Measurements from ENCODE around the gene NCOA1.
"Not testable (repeated sequence)": the region's sequence is repeated elsewhere in the genome, so short reads cannot be mapped to it uniquely, and the experiment has no call there.

NCOA1 gene

DNA sequence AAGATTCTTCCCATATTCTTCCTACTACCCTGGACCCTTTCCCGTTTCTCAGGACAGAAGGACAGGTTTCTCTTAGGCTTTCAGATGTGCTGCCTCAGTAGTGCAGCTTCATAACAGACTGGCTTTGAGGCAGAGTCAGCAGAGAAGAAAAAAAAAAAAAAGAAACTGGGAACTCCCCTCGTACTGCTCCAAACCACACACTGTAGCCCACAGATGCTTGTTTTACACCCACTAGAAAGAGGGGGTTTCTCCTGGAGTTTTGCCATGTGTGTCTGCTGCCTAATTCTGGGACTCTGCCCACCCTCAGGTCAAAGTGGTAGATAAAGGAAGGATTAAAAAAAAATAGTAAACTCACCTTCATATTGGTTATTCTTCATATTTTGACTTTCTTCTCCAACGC lies 95.9 kb downstream of the NCOA1 start:
- DNase-seq = no peak

DNA sequence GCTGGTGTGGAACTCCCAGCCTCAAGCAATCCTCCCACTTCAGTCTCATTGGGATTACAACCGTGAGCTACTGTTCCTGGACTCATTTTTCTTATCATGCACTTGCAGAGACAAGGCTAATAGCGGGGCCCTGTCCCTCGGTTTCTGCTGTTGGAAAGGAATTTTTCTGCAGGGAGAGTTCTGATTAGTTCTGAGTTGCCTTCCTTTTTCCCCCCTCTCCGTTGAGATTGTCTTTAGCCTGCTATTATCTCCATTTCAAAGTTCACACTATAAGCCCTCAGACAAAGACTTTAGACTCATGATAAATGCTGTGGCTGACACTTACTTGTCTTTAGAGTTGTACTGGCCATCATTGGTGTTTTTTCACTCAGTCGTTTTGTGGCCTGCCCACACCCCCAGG lies 97.2 kb downstream of the NCOA1 start:
- DNase-seq = no peak

DNA sequence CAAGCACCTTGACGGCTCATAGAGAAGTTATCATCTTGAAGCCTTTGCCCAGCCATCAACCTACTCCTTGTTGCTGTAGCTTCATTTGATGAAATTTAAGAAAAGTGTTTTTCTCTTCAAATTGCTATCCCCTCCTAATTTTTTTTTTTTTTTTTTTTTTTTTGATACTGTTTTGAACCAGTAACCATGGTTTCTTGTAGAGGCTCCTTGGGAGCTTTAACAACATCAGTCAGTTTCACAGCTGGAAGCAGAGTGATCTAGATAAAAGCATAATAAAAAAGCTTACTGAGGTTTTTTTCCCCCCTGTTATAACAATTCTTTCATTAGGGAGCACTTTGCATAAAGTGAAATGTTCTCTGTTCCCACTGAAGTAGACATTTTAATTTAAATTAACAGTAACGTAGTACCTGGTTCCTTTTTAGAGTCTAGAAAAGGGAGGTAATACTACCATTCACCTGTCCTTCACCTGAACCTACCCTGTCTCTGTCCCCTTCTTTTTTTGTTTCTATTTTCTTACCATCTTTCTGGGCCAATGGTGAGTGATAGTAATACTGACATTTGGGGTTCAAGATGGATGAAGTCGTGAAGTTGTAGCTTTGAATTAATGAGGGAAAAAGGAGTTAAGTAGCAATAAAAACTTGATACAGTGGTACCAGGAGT lies 101.5 kb downstream of the NCOA1 start:
- no peak for DNase-seq

DNA sequence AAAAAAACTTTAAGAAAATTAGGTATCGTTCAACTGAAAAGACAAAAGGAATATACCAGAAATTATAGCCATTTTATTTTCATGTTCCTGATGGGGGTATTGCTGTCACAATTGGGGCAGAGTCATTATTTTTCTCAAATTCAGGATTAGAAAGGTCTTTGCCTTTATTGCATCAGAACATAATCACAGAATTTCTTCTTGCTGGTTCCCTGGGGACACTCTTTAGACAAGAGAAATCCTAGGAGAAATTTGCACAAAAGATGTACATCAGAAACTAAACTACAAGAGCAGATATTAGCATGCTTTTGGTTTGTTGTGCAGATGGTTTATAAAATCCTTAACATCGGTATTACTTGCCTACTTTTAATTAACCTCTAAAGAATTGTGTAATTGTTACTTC lies 103.2 kb downstream of the NCOA1 start:
- no peak for DNase-seq

DNA sequence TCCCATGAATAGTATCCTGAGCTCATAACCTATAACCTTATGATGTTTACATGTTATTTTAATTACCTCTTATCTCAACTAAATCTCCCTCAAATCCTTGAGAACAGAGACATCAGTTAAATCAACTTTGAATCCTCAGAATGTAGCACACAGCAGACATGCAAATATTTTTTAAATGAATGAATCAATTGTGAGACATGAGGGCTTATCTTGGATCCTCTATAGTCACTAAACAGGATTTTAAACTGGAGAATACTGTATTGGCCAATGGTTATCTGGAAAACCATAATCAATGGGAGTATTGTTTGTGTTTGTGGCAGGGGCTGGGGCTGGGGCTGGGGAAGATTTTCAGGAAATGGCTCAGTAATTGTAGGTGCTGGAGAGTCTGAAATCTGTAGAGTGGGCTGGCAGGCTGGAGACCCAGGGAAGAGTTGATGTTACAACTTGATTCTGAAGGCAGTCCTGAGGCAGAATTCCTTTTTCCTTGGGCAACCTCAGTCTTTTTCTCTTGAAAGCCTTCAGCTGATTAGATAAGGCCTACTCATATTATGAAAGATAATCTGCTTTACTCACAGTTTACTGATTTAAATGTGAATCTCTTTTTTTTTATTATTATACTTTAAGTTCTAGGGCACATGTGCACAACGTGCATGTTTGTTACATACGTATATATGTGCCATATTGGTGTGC lies 106.3 kb downstream of the NCOA1 start:
- DNase-seq = no peak

DNA sequence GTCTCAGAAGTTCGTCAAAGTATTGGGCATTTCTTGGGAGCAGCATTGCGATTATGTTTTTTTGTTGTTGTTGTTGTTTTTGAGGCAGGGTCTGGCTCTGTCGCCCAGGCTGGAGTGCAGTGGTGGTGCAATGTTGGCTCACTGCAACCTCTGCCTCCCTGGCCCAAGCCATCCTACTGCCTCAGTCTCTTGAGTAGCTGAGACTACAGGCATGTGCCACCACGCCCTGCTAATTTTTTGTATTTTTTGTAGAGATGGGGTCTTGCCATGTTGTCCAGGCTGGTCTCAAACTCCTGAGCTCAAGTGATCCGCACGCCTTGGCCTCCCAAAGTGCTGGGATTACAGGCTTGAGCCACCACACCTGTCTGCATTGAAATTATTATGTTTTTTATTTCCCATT lies 109.1 kb downstream of the NCOA1 start:
- not testable (repeated sequence) for DNase-seq

DNA sequence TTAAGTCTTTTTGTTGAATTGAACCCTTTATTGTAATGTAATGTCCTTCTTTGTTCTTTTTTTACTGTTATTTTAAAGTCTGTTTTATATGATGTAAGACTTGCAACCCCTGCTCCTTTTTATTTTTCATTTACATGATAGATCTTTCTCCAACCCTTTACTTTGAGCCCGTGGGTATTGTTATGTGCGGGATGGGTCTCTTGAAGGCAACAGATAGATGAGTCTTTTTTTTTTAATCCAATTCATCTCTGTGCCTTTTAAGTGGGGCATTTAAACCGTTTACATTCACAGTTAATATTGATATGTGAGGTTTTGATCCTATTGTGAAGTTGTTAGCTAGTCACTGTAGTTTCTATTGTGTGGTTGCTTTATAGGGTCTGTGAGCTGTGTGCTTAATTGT lies 120.6 kb downstream of the NCOA1 start:
- no peak for DNase-seq

DNA sequence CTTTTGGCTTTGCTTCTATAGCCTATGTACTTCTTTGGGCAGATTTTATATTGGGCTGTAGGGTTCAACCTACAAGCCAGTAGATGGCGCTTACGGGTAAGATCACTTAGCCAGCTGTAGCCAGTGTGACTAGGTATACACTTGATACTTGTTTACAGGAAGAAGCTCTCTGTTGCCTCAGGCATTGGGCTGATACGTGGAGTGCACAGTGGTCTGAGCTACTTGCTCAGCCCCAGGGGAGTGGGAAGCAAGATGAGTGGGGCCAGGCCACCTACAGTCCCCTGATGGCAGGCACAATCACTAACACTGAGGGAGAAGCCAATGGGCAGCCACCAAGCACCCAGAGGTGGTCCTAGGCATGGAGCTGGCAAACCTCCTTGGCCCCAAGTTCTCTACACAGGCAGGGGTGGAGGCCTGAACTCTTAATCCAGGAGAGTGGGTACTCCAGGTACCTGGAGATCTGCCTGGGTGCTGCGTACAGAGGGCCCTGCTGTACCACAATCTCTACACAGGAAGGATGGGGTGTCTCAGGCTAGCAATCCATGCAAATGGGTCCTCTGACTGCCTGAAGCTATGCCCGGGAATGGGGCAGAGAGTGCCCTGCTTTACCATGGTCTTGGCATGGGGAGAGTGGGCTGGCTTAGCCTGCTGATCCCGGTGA lies 122.2 kb downstream of the NCOA1 start:
- DNase-seq = no peak

DNA sequence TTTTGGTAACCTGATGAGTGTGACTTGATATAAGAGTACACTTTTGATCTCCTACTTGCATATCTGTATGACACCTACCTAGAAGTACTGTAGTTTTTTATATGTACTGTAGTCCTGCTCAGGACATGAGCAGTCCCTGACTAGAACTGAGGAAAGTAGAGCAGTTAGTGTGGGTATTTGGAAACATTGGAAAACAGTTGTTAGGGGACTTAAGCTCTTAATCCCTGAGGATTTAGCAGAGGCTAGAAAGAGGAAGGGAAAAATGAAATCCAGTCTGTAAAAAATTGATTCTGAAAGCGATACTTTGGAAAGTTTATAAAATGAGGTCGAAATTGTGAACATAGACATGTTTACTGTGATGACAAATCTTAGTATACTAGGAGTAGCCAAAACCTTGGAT lies 125.6 kb downstream of the NCOA1 start:
- DNase-seq = no peak

DNA sequence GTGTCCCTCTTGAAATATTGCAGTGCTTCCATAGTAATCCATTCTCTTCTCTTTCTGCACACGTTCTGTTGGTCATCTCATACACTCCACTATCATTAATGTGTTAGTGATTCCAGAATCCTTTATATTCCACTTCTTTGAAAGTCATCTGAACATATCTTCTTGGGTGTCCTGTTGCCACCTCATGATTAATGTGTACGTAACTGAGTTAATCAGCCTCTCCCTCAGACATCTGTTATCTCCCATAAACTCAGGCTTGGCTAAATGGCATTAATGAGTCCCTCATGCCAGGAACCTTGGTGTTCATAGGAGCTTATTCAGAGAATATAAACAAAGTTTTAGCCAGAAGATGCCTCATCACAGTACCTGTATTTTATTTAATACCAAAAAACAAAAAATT lies 126.4 kb downstream of the NCOA1 start:
- no peak for DNase-seq

DNA sequence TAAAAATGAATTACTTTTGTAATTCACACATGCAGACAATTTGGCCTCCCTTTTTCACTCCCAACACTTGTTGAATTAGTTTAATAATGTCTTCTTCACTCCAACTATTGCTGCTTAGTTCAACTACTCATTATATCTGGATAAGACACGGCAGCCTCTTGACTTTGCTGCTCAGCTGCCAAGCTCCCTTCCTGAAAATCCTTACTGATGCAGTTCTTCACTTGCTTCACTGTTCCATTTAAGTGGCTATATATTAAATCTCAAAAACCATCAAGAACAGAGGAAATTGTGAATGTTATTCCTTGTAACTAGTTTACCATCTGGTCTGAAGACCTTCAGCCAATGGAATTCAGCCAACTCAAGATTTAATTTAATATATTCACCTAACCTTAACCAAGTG lies 127.1 kb downstream of the NCOA1 start:
- no peak for DNase-seq

DNA sequence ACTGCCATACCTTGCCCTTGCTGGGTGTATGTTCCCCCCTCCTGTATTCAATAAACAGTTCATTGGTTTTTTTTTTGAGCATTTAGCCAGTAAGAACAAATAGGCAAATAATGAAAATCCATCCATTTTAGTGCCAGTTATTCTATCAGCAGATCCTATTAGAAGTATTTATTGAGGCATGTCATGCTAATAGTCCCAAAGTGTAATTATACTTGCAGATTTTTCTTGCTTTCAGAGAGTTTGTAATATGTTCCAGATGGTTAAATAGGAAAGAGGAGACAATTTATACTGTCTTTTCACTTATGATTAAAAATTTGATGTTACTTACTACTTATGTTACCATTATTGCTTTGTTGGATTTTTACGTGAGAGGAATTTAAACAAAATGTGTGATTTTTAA lies 127.6 kb downstream of the NCOA1 start:
- no peak for DNase-seq

DNA sequence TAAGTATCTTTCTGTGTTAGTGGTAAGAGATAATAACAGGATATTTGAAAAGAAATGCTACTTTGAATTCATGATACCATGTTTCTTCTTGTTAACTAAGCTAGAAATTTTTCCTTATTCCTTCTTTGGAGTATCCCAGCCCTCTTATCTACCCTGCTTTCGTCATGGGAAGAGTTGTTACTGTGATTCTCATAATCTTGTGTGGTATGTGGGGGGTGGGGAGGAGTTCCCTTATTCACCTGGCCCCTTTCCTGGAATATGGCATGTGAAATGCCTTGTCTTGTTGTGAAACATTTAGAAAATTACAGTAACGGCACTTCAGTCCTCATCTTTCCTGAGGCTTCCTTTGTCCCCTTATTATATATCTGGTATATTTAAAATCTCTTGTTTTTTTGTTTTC lies 129.9 kb downstream of the NCOA1 start:
- DNase-seq = no peak

DNA sequence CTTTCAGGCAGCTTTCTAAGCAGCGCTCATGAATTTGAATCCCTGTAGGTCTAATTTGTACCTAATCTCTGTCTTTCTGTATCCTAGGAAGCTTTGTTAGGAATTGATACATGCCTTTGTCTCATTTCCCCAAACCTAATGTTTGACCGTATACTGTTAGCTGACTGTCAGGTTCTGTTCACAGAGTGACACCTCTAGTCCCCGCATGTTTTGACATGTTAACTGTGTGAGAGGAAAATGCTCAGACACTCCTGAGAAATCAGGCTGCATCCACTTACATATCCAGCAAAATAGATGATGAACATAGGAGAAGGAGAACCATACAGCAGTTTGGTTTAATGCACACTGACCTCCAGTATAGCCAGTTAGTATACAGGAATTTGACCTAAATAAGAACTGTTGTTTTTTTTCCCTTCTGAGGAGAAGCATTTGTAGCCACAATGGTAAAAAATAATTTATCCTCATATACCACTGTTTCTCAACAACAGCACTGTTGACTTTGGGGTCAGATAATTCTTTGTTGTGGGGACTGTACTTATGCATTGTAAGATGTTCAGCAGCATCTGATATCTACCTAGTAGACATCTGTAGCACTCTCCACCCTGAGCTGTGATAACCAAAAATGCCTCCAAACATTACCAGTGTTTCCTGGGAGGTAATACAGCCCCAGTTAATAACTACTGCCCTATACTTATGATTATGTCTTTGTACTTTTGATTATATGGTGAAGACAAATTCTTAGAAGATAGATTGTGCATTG lies 130.9 kb downstream of the NCOA1 start:
- DNase-seq = no peak

DNA sequence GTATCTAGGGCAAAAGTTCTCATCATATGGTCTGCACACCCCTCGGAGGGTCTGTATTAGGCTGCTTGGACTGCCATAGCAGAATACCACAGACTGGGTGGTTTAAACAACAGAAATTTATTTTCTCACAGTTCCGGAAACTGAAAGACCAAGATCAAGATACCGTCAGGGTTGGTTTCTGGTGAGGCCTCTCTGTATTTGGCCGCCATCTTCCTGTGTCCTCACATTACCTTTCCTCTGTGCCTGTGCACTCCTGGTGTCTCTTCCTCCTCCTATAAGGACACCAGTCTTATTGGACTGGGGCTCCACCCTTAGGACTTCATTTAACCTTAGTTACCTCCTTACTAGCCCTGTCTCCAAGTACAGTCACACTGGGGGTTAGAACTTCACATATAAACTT lies 132.5 kb downstream of the NCOA1 start:
- DNase-seq = no peak

DNA sequence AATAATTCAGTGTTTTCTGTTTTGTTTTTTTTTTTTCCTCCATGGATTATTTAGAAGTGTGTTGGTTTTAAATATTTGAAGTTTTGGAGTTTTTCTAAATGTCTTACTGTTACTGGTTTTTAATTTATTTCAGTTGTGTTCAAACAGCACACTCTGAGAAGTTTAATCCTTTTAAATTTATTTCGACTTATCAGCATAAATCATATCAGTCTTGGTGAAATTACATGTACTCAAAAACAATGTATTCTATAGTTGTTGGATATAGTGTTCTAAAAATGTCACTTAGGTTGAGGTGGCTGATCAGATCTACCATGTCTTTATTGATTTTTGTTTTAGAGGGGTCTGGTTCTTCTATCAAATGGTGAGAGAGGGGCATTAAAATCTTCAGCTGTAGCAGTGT lies 134.7 kb downstream of the NCOA1 start:
- no peak for DNase-seq

DNA sequence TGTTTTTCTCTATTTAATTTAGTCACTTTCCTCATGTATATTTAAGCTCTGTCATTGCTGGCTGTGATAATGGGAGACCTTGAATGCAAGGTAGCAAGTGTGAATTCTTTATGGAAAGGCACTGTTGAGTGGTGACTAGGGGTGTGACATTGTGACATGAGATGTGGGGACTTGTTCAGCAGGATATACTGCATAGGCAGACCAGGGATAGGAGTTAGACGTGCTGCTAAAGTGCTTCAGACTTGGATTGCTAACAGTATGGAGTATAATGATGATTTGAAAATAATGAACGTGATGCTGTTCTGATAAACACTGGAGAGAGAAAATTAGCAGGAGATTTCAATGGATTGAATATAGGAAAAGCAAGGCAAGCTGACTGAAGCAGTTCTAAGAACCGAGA lies 135.1 kb downstream of the NCOA1 start:
- no peak for DNase-seq

DNA sequence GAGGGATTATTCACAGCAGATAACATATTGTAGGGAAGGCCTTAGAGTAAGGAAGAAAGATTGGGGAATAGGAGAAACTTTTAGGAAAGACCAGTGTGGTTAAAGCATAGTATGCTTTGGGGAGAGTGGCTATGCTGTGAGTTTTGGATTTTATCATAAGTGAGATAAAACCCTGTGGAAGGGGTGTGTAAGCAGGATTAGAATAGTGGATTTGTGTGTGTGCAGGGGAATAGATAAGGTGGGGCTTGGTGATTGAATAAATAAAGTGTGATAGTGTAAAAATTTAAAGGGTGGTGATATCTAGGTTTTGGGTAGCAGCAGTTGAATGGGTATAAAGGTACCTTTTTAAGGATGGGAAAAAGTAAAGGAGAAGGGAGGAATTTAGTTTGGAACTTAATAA lies 137.7 kb downstream of the NCOA1 start:
- DNase-seq = no peak

DNA sequence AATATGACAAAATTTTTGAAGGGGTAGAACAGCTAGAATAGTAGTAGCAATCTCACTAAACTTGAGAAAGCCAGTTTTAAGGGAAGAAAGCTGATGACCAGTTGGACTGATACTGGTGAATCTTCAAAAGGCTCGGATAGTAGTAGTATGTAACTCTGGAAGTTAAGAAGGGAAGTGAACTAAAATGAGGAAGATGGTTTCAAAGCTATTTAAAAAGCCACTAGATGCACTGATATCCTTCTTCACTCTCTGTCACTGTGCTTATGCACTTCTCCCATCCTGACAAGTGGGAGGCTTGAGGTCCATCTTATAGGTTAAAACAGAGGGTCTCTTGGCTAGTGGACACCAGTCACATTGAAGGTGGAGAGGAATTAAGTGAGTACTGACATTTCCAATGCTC lies 141.1 kb downstream of the NCOA1 start:
- DNase-seq = no peak

DNA sequence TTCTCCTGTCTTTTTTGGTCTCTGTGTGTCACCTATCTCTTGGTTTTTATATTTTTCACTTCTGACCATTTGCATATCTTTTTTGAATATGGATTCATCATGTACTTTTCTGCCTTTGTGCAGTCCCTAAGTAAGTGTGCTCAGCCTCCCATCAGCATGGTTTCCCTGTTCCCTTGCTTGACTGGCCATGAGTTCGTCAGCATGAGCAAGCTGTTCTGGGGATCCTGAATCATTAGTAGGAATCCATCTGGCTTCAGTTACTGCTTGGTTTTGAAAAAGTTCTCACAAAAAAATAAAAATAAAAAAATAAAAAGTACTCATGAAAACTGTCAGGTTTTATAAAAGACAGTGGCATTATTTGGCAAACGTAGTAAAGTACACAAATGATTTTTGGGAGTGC lies 144.1 kb downstream of the NCOA1 start:
- DNase-seq = no peak

DNA sequence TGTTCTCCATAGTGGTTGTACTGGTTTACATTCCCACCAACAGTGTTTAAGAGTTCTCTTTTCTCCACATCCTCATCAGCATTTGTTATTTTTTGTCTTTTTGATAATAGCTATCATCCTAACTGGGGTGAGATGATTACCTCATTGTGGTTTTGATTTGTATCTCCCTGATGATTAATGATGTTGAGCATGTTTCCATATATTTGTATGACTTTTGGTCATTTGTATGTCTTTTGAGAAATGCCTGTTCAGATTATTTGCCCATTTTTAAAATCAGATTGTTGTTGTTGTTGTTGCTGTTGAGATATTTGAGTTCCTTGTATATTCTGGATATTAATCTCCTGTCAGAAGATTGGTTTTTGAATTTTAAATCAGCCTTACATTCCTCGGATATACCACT lies 147.5 kb downstream of the NCOA1 start:
- DNase-seq = no peak

DNA sequence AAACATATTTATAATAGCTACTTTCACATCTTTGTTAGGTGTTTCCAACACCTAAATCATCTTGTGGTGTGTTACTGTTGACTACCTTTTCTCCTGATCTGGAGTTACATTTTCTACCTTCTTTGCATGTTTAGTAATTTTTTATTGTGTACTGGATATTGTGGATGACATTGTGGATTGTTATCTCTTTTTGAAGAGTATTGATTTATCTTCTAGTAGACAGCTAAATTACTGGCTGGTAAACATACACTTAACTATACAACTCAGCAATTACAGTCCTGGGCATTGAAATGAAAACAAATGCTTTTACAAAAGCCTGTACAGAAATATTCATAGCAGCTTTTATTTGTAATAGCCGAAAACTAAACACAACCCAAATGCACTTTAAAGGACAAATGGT lies 151.3 kb downstream of the NCOA1 start:
- DNase-seq = no peak

DNA sequence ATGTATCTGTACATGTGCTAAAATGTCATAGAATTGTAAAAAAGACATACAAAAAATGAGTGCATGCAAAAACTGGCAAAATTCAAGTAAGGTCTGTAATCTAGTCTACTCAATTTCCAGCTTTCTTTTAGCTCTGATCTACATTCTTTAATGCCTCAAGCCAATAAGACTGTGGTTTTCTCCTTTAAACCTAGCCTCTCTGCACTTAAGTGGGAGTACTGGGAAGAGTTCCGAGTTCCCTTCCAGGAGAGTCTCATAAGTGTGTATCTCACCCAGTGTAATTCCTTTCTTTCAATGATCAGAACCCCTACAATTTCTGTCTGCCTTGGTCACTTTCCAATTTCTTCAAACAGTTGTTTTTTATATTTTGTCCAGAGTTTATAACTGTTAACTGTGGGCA lies 152.0 kb downstream of the NCOA1 start:
- no peak for DNase-seq

DNA sequence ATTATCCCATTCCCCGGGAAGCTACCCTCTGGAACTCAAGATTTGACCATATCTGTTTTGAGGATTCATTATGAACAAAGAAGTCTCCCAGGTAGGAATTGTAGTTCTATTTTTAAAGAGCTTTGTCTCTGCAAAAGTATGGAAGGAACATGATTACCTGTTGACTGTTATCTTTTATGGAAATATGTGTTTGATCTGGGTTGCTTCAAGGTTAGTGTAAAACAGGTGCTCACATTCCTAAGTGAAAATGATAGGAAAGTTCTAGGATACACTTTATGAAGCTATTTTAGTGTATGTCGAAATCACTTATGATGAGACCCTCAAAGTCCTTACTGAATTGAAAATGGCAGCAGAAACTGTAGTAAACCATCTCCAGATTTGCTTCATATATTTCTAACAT lies 153.0 kb downstream of the NCOA1 start:
- no peak for DNase-seq
